Smooth muscle cell of bladder (primary cell): ENCODE measurements around the gene PCSK1N. TPM values are rescaled to one million over a fixed set of nuclear protein-coding genes. Genes with fewer than 3 reads are reported as not detected.

Experiments used
- total RNA-seq: library from RNA; depleted of rRNA; stranded (reverse); fragments of >200 nt; gene quantifications from 2 replicates; pipeline ENCODE4 v1.2.3, GENCODE V29; 2014

Gene PCSK1N, protein sequence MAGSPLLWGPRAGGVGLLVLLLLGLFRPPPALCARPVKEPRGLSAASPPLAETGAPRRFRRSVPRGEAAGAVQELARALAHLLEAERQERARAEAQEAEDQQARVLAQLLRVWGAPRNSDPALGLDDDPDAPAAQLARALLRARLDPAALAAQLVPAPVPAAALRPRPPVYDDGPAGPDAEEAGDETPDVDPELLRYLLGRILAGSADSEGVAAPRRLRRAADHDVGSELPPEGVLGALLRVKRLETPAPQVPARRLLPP
- total RNA-seq = 0.09 TPM in 1 of 2 replicates, not detected in the other

DNA sequence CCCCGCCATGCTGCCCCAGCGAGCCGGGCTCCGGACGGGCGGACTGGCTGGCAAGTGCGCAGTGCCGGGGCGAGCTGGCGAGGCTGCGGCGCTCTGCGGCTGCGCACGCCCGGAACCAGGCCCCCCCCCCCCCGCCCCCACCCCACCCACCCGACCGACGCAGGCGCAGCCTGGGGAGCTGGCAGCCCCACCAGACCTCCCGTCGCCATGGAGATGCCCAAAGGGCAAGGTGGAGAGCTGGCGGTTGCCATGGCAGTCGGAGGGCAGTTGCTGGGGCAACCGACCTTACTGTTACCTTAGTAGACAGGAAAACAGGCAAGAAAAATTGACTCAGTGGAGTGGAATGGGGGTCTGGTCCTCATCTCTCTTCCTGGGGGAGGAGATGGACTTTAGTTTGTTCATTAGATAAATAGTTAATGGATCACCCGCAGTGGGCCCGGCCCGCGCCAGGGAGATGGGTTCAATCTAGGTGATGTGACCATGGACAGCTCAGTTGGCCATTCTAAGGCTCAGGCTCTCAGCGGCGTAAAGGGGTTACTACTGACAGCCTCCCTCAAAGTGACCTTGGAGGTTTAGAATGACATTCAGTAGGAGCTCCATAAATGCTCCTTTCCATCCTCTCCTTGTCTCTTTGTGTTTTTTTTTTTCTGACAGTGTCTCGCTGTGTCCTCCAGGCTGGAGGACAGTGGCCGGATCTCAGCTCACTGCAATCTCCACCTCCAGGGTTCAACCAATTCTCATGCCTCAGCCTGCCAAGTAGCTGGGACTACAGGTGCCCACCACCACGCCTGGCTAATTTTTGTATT is at the start of gene PCSK1N:
Gene PCSK1N, minus strand, starts transcription at position 87 of the 806 bp plus-strand sequence. Its CDS starts 78 bp downstream, at position 9.

DNA sequence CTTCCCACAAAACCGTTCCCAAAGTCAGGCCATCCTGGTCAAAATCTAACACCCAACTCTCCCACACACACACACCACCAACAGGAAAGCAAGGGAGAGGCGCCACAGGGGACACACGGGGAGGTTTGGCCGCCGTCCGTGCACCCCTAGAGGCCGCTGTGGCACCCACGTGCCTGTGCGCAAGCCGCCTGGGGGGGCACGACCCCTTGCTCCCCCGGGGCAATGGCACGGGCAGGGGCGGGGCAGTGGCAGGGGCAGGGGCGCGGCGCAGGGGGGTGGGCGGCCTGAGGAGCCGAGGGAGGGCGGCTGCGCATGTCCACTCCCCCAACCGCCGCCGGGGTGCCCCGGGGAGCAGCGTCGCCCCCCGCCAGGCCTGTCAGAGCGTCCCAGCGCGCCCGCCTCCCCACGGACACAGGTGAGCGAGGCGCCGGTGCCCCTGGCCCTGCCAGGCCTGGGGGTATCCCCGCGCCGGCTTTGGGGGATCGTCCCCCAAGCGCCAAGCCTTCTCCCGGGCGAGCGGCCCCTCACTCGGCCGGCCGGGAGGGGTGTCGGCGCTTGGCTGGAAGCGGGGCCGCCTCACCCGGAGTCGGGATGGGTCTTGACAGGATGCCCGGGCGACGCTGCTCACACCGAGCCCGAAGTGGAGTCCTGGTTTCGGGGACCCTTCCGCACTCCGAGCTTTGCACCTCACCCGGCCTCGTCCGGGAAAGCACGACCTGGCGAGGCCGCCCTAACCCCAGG is 9.1 kb downstream of the PCSK1N start, which contains the start of gene ERAS:
Gene ERAS, plus strand, starts transcription at position 379 of the 741 bp plus-strand sequence. CDS start 2,611 bp downstream, outside the sequence.

DNA sequence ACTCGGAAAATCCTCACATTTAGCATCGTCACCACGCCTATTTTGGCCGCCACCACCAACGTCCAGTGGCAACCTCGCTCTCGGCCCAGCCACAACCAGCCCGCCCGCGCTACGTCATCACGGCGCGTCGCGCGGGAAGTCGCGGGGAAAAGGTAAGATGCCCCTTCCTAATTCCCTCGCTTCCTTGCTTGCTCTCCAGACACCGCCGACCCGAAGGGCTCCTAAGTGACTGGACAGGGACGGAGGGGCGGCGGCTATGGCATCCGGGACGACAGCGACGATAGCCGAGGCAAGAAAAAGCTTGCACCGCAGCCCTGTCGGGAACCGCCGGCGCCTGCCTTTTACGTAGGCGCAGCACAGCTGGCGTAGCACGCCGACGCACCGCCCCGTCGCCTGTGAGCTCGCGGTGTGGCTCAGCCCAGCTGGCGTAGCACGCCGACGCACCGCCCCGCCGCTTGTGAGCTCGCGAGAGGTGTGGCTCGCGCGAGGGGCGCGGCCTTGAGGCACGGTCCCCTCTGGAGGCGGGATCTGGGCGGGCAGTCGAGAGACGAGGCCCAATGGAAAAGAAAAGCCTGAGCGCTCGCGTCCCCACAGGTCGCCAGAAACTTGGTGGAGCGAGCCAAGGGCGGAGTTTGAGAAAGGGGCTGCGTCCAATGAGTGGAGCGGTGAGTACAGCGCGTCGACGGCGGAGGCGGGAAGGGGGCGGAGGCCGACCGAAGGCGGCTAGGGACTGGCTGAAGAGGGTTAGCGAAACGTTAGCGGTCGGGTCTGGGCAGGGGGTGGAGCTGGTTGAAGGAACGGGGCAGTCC is 33.9 kb downstream of the PCSK1N start, which contains the start of gene HDAC6:
Gene HDAC6, plus strand, starts transcription at position 788 of the 809 bp plus-strand sequence. CDS start 626 bp downstream, outside the sequence.

DNA sequence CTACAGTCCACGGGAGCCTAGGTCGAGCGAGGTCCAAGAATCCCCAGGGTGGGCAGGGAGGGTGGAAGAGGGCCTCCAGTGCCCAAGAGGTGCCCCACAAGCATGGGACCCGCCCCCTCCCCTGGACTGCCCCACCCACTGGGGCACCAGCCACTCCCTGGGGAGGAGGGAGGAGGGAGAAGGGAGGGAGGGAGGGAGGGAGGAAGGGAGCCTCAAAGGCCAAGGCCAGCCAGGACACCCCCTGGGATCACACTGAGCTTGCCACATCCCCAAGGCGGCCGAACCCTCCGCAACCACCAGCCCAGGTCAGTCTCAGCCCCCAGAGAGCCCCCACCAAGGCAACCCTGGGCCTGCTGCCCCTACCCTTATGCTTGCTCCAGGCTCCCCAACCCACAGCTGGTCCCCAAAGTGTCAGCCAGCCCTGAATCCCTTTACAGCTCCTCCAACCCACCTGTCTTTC is 49.0 kb downstream of the PCSK1N start, which contains the start of gene GATA1:
Gene GATA1, plus strand, starts transcription at position 250 of the 460 bp plus-strand sequence. CDS start 4,520 bp downstream, outside the sequence.

Other genes starting within 250 kb of the PCSK1N start
- 171 and 172 TPM in 2 replicates for gene WDR13, start 238.1 kb downstream of the PCSK1N start, total RNA-seq
- gene WAS, start 151.8 kb downstream of the PCSK1N start, total RNA-seq = 0.09 TPM in 1 of 2 replicates, not detected in the other
- 0.85 and 1.3 TPM in 2 replicates for gene SUV39H1, start 138.9 kb downstream of the PCSK1N start, total RNA-seq
- gene GLOD5, start 73.9 kb downstream of the PCSK1N start, total RNA-seq = not detected in 2 replicates
- not detected in 2 replicates for gene GATA1, start 49.0 kb downstream of the PCSK1N start, total RNA-seq
- 16.8 and 25.5 TPM in 2 replicates for gene HDAC6, start 33.5 kb downstream of the PCSK1N start, total RNA-seq
- not detected in 2 replicates for gene ERAS, start 9.1 kb downstream of the PCSK1N start, total RNA-seq
- 23.1 and 28.7 TPM in 2 replicates for gene TIMM17B, start 62.2 kb upstream of the PCSK1N start, total RNA-seq
- 70.8 and 73.0 TPM in 2 replicates for gene PQBP1, start 62.3 kb upstream of the PCSK1N start, total RNA-seq
- 10.5 and 12.1 TPM in 2 replicates for gene SLC35A2, start 76.0 kb upstream of the PCSK1N start, total RNA-seq
- gene PIM2, start 83.4 kb upstream of the PCSK1N start, total RNA-seq = 1.3 and 2.7 TPM in 2 replicates
- 28.0 and 28.6 TPM in 2 replicates for gene OTUD5, start 122.0 kb upstream of the PCSK1N start, total RNA-seq
- 0.28 and 1.0 TPM in 2 replicates for gene KCND1, start 136.2 kb upstream of the PCSK1N start, total RNA-seq
- 22.6 and 22.8 TPM in 2 replicates for gene GRIPAP1, start 166.7 kb upstream of the PCSK1N start, total RNA-seq
- gene TFE3, start 207.7 kb upstream of the PCSK1N start, total RNA-seq = 23.3 and 24.2 TPM in 2 replicates
- gene CCDC120, start 223.4 kb upstream of the PCSK1N start, total RNA-seq = 0.09 and 0.28 TPM in 2 replicates
- gene PRAF2, start 238.4 kb upstream of the PCSK1N start, total RNA-seq = 4.4 and 6.4 TPM in 2 replicates
- 36.3 and 43.1 TPM in 2 replicates for gene WDR45, start 244.3 kb upstream of the PCSK1N start, total RNA-seq